GM12892 (cell line): ENCODE data around the gene CSN1S1.

Experiments
- POLR2A ChIP-seq: IDR thresholded peaks from 2 replicates; pipeline ENCODE4 v1.6.1; 2011; ENCODE audit warnings: low read depth, low read length, control low read depth
- POLR2AphosphoS5 ChIP-seq: IDR thresholded peaks from 2 replicates; pipeline ENCODE4 v1.6.1; 2011; ENCODE audit warnings: low read depth, low read length, control low read depth
- TAF1 ChIP-seq: IDR thresholded peaks from 2 replicates; pipeline ENCODE4 v1.6.1; 2011; ENCODE audit warnings: low read depth, mild to moderate bottlenecking, control low read depth, low read length, borderline replicate concordance

DNA sequence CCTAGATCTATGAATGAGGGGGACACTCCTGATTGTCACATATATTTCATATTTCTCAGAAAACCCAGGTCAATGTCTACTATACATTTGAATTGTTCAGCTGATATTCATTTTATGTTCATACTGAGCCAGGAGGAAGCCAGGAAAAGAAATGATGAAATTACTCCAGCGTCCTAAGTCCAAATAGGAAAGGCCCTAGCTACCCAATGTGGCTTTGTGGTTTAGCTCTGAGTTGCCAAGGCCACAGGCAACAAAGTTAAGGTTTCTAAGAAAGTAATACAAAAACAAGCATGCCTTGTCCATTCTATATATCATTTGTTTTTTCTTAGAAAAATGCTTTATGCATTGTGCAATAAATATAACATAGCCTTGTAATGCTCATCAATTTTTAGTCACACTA lies 39.2 kb downstream of the CSN1S1 start:
- TF ChIP-seq TAF1 (no peak), POLR2AphosphoS5 (no peak), POLR2A (no peak)
